GOT3 (cell line): ENCODE measurements around the gene L1TD1.
"Not testable (repeated sequence)": the region's sequence is repeated elsewhere in the genome, so short reads cannot be mapped to it uniquely, and the experiment has no call there.

ENCODE experiments used
- DNase-seq: peaks from one replicate; lab custom pipeline; 2025; ENCODE audit warnings: mixed read lengths; lab: John Stamatoyannopoulos, UW

The L1TD1 gene

DNA sequence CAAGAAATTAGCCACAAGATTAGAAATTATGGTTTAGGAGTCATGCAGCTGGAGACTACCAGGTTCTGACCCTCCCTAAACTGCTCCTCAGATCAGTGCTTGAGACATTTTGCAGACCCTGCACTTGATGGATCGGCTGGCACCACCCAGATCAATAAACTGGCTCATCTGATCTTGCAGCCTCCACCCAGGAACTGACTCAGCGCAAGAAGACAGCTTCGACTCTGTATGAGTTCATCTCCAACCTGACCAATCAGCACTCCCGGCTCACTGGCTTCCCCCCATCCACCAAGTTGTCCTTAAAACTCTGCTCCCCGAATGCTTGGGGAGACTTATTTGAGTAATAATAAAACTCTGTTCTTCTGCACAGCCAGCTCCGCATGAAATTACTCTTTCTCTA, 40.0 kb downstream of the L1TD1 start:
- DNase-seq = no peak

DNA sequence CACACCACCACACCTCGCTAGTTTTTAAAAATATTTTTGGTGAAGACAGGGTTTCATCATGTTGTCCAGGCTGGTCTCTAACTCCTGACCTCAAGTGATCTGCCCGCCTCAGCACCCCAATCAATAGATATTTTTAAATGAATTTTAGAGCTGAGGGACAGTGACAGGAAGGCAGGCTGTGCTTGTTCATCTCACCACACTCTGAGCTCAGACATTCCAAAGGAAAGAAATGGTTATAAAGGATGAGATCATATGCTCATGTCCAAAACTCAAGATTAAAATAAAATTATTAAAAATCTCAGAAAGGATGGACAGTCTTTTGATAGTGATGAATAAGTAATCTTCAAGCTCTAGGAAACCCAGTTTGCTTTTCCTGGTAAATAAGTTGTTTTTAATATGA, 40.9 kb downstream of the L1TD1 start:
- no peak for DNase-seq

DNA sequence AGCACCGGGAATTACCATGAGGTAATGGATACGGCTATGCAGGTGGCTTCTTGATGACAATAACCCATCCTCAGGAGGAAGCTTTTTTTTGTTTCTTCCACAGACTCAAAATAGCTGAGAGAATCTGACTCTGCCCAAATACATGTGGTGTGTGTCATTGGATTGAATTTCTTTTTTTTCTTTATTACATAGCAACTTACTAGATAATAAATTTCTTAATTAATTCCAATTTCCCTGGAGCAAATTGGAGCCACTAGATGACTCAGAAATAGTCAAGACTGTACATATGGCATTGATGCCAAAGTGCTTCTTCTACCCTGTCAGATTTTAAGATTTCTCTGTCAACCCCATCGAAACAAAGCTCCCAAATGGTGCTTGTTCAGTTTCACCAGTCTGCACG, 42.7 kb downstream of the L1TD1 start:
- no peak for DNase-seq

DNA sequence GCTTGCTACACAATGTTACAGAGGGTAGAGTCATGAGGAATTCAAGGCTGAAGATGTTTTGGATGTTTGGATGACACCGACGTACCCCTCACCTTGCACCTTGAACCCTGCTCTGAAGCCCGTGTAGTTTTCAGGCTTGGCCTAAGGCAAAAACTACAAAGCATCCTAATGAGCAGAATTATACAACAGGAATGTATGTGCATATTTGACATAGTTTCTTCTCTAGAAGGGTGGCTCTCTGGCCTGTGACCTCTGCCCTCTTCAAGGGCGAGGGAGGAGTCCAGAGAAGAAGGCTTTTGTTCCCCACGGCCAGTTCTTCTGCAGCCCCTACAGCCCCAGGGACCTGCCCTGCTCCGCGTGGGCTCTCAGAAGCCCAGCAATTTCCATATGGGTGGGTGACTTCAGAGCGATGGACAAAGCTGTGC, 43.3 kb downstream of the L1TD1 start:
- DNase-seq = no peak

DNA sequence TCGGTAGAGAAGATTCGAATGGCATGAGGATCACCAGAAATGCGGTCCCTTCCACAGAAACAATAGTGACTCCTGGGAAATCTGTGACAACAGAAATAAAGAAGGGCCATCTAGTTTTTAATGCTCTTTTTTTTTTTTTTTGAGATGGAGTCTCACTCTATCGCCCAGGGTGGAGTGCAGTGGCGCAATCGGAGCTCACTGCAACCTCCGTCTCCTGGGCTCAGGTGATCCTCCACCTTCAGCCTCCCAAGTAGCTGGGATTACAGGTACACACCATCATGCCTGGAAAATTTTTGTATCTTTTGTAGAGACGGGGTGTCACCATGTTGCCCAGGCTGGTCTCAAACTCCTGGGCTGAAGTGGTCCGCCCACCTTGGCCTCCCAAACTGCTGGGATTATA, 43.9 kb downstream of the L1TD1 start:
- DNase-seq = no peak

DNA sequence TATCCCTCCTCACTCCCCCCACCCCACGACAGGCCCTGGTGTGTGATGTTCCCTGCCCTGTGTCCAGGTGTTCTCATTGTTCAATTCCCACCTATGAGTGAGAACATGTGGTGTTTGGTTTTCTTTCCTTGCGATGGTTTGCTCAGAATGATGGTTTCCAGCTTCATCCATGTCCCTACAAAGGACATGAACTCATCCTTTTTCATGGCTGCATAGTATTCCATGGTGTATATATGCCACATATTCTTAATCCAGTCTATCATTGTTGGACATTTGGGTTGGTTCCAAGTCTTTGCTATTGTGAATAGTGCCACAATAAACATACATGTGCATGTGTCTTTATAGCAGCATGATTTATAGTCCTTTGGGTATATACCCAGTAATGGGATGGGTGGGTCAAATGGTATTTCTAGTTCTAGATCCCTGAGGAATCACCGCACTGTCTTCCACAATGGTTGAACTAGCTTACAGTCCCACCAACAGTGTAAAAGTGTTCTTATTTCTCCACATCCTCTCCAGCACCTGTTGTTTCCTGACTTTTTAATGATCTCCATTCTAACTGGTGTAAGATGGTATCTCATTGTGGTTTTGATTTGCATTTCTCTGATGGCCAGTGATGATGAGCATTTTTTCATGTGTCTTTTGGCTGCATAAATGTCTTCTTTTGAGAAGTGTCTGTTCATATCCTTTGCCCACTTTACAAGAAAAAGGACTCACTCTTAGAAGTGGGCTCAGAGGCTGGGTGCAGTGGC, 45.2 kb downstream of the L1TD1 start:
- not testable (repeated sequence) for DNase-seq

DNA sequence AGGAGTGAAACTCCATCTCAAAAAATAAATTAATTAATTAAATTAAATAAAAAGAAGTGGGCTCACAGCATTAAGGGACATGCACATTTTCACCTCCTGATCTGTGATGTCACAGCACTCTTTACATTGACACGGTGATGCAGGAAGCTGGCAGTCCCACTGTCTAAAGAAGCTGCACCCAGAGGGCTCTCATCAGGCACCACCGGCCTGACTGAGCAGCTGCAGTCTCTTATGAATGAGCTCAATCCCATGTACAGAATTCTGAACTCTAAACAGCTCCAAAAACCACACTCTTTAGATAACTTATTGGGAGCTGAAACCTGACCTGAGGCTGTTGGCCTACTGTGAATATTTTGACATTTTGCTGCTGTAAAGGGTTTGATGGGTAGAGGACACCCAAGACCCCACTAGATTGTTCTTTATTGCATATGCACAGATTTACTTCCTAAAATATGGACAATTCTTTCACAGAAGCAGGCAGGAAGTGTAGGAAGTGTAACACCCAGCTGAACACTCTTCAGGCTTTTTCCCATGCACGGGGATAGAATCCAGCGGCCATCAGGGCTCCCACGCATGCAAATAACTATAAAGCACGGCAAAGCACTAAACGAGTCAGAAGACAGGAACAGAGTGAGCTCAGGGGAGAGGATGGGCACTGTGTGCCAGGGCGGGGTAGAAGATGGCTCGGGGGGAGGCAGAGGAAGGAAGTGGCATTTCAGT, 46.2 kb downstream of the L1TD1 start:
- no peak for DNase-seq

DNA sequence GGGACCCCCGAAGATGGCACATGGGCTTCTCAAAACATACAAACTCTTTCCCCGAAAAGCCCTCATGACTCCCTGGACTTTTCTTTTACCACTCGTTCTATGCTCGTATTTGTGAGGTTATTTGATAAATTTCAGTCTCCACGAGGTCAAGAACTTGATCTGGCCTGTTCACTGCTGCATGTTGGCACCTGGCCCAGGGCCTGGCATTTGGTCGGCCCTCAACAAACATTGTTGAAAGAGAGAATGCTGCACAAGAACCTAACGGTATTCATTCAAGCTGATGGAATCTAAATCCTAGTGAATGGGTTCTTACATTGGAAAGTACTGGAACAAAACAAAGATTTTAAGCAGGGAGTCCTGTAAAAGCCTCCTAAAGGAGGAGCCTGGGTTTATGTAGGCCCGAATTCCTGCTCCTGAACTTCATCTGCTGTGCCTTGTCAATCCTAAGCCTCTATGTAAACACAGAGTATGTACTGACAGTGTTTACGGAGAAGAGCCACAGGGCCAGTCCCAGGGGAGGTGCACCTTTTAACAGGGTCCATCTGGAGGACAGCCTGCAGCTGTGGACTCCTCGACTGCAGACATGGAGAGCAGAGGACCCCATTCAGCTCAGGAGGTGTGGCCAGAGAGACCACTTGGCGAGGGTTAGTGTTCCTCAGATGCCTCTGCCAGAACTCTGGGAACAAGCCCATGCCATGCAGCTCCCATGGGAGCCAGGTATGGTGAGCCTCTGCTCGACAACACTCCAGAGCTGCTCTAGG, 46.9 kb downstream of the L1TD1 start:
- no peak for DNase-seq

DNA sequence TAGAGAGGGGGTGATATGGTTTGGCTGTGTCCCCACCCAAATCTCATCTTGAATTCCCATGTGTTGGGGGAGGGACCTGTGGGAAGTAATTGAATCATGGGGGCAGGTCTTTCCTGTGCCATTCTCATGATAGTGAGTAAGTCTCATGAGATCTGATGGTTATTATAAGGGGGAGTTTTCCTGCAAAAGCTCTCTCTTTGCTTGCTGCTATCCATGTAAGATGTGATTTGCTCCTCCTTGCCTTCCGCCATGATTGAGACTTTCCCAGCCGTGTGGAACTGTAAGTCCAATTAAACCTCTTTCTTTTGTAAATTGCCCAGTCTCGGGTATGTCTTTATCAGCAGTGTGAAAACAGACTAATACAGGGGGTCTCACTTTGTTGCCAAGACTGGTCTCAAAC, 49.7 kb downstream of the L1TD1 start:
- DNase-seq = not testable (repeated sequence)

DNA sequence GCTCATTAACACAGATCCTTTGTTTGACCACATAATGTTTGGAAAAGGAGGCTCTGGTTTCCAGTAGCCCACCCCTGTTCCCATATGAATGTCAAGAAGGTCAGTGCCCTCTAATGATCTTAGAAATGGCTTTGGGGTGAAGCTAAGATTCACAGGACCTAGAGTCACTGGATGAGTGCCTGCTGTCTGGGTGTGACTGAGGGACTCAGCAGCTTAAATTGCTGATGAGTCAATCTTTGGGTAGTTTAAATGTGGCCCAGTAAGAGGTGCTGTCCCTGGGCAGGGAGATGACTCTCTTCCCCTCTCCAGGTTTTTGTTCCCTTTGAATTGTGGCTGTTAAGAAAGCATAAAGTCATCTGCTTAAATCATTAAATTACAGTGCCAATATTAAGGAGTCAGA, 50.6 kb downstream of the L1TD1 start:
- DNase-seq = no peak

DNA sequence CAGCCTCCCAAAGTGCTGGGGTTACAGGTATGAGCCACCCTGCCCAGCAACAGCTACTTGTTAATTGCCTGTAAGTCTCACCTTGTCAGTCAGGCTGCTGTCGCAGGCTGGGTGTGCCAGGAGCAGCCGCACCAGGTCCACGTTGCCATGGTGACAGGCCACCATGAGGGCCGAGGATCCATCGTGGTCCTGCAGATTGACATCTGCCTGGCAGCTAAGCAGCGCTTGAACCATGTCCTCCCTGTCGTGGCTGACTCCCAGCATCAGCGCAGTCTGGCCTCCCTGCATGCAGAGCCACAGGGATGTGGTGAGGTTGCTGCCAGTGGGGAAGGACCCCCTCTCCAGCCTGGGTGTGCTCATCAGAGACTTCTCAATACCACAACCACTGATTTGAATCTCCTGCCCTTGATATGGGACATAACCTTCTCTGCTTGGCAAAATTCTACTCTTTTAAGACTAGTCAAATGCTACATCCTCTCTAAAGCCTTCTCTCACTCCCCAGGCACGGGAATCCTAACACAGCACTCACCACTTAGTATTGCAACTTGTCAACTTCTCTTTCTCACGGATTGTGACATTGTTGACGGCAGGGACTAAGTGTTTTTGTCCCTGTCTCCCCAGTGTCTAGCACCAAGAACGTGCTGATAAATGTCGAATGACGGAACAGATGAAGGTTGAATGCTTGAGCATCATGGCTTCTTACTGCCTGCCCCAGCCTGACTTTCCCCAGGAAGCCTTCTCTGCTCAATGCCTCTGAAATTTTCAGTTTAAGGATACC, 52.9 kb downstream of the L1TD1 start:
- no peak for DNase-seq

DNA sequence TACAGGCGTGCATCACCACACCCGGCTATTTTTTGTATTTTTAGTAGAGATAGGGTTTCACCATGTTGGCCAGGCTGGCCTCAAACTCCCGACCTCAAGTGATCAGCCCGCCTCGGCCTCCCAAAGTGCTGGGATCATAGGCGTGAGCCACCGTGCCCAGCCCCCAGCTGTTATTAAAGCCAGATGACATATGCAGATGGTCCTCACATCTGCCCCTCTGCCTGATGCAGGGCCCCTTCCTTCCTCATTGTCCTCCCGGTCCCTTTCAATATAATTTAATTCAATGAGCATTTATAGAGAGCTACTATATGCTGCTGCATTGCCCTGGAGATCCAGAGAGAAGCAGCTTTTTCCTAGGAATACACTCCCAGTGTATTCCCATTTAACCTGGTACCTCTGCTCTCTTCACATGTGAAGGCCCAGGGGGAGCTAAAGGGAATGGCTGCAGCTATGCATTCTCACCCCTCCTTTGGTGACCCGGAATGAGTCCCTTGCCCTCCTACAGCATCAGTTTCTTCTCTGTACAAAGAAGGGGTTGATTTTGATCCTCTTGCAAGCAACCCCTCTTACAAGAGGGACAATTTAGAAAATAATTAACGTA, 55.6 kb downstream of the L1TD1 start:
- no peak for DNase-seq

DNA sequence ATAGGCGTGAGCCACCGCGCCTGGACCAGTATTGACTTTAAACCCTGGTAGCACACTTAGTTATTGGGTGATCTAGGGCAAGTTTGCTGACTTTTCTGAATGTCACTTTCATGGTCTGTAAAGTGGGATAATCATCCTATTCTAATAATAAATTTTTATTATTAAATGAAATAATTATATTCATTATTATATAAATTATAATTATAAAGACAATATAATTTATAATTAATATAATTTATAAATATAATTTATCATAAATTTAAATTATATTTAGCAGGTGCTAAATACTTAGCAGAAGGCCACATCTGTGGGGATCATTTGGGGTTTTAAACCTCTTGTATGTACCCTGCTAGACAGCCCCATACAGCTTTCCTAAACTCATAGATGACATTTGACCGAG, 64.9 kb downstream of the L1TD1 start:
- no peak for DNase-seq

DNA sequence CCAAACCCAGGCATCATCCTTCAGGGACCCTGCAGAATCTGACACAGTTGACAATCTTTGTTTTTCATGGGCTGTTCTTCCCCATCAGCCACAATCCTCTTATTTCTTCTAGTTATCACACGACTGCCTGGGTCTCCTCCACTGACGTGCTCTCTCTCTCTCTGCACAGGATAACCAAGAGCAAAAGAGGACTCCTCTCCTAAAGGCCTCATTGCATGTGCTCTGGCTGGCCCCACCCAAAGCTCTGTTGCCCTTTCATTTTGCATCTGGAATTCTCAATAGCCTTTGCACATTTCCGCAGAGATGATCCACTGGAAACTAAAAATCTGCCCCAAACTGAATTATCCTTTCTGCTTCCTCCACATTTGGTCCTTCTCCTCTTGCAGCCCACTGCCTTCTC, 66.0 kb downstream of the L1TD1 start:
- no peak for DNase-seq
